Smooth muscle cell (in vitro differentiated cells): Measurements from ENCODE around the gene NFIA. TPM values are rescaled to one million over a fixed set of nuclear protein-coding genes. Genes with fewer than 3 reads are reported as not detected.

Experiments
- DNase-seq: peaks from one replicate; lab custom pipeline; 2025; ENCODE audit not compliant: unreplicated experiment; lab: John Stamatoyannopoulos, UW
- H2AFZ ChIP-seq: fragments of 200-600 bp; sonication (generic); 2 replicates; pipeline ENCODE4 v1.6.0; 2016; ENCODE audit warnings: antibody characterized with exemption, low read depth, mild to moderate bottlenecking
- H3F3A ChIP-seq: fragments of 200-600 bp; sonication (generic); 2 replicates; pipeline ENCODE4 v1.6.0; 2017; ENCODE audit warnings: antibody characterized with exemption, low read depth
- H3K27ac ChIP-seq: fragments of 200-600 bp; sonication (generic); 2 replicates; pipeline ENCODE4 v1.5.1; 2016; ENCODE audit warnings: low read depth, mild to moderate bottlenecking
- H3K27me3 ChIP-seq: fragments of 200-600 bp; sonication (generic); 2 replicates; pipeline ENCODE4 v1.6.1; 2016; ENCODE audit warnings: low read depth, mild to moderate bottlenecking
- H3K36me3 ChIP-seq: fragments of 200-600 bp; sonication (generic); 2 replicates; pipeline ENCODE4 v1.5.1; 2016; ENCODE audit warnings: low read depth
- H3K4me1 ChIP-seq: fragments of 200-600 bp; sonication (generic); 2 replicates; pipeline ENCODE4 v1.5.1; 2016; ENCODE audit warnings: low read depth
- H3K4me2 ChIP-seq: fragments of 200-600 bp; sonication (generic); 2 replicates; pipeline ENCODE4 v1.6.0; 2016; ENCODE audit warnings: mild to moderate bottlenecking
- H3K4me3 ChIP-seq: fragments of 200-600 bp; sonication (generic); 2 replicates; pipeline ENCODE4 v1.5.1; 2016; ENCODE audit warnings: mild to moderate bottlenecking
- H3K79me2 ChIP-seq: fragments of 200-600 bp; sonication (generic); 2 replicates; pipeline ENCODE4 v1.6.0; 2016; ENCODE audit warnings: low read depth, mild to moderate bottlenecking
- H3K9ac ChIP-seq: fragments of 200-600 bp; sonication (generic); 2 replicates; pipeline ENCODE4 v1.6.0; 2016; ENCODE audit warnings: low read depth
- H3K9me3 ChIP-seq: fragments of 200-600 bp; sonication (generic); replicated peaks from 2 replicates; pipeline ENCODE4 v1.5.1; 2016; ENCODE audit warnings: low read depth
- H4K20me1 ChIP-seq: fragments of 200-600 bp; sonication (generic); 2 replicates; pipeline ENCODE4 v1.6.0; 2016; ENCODE audit warnings: low read depth
- CTCF ChIP-seq: fragments of 200-600 bp; sonication (generic); IDR thresholded peaks from 2 replicates; pipeline ENCODE4 v1.5.1; 2017; ENCODE audit warnings: borderline replicate concordance, mild to moderate bottlenecking, antibody characterized with exemption; ENCODE audit not compliant: insufficient read depth, poor library complexity, severe bottlenecking
- WGBS: methylation state at CpG from one replicate; pipeline ENCODE4 v1.1.7; 2016; ENCODE audit warnings: low lambda C conversion rate; 5-methylcytosine and 5-hydroxymethylcytosine counted together
- polyA plus RNA-seq: library from polyadenylated mRNA; unstranded; fragments of >200 nt; fragmentation: Nextera tagmentation; extraction: Ambion mirVana; gene quantifications from 2 replicates; pipeline ENCODE4 v1.2.1, GENCODE V29; 2016
- total RNA-seq: library from RNA; depleted of rRNA; stranded (reverse); fragments of >200 nt; gene quantifications from 2 replicates; pipeline ENCODE4 v1.2.3, GENCODE V29; 2014

The NFIA gene
- total and polyA plus RNA-seq, 2 experiments from 2014 or later: 5.0 to 6.2 TPM

- Histone ChIP-seq H3K27me3 (no peaks in the 10 kb centered on the region), H3K9me3 (no peaks in the 10 kb centered on the region), H3K4me3 (no peak overlapping the region), H3K27ac (peak overlapping the region; percentile 96), H4K20me1 (no peaks in the 10 kb centered on the region), H3K4me1 (peaks cover 14% of the 10 kb centered on the region), H3K9ac (peak overlapping the region; percentile 82), H3K36me3 (no peaks in the 10 kb centered on the region), H2AFZ (peak overlapping the region; percentile 47), H3K4me2 (peak overlapping the region; percentile 76), H3F3A (no peaks in the 10 kb centered on the region), H3K79me2 (no peaks in the 10 kb centered on the region)
- DNase-seq: no peak
- no peak for TF ChIP-seq CTCF
- 6% methylated on average over 4 of the region's 4 CpGs for WGBS
Observed at GRCh38 chr1:61452176-61453035, 370.0 kb downstream of the NFIA start.

- peak overlapping the region; percentile 82 for H3K9ac ChIP-seq
- H3K27me3 ChIP-seq: no peaks in the 10 kb centered on the region
- WGBS: 9% methylated on average over 10 of the region's 10 CpGs
- H3F3A ChIP-seq: no peaks in the 10 kb centered on the region
- DNase-seq: peak; percentile 19
- H3K4me3 ChIP-seq: no peak overlapping the region
- peak; percentile 69 for TF ChIP-seq CTCF
- H3K4me2 ChIP-seq: peak overlapping the region; percentile 76
- H3K9me3 ChIP-seq: no peaks in the 10 kb centered on the region
- H3K4me1 ChIP-seq: peaks cover 14% of the 10 kb centered on the region
- peak overlapping the region; percentile 87 for H2AFZ ChIP-seq
- H4K20me1 ChIP-seq: no peaks in the 10 kb centered on the region
- peak overlapping the region; percentile 96 for H3K27ac ChIP-seq
- no peaks in the 10 kb centered on the region for H3K36me3 ChIP-seq
- no peaks in the 10 kb centered on the region for H3K79me2 ChIP-seq
Observed at GRCh38 chr1:61453111-61453961, 371.0 kb downstream of the NFIA start.

DNA sequence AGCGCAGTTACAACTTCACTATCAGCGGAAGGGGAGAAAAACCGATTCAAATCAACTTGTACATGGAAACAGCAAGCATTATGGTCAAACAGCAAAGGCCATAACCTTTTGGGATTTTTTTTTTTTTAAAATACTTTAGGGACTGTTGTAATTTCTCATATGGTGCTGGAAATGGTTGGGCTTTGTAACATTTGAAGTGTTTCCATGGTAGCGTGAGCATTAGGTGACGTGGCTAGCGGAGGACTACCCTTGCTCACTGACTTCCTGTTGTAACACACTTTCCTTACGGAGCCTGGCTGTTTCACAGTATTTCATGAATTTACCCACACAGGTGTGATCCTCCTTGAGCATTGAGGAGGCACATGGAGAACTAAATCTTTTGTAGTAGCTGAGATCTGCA, 373.0 kb downstream of the NFIA start:
- Histone ChIP-seq H3K4me1 (peaks cover 14% of the 10 kb centered on the region), H3K9me3 (no peaks in the 10 kb centered on the region), H3K4me2 (no peak overlapping the region), H3K4me3 (no peak overlapping the region), H3F3A (no peaks in the 10 kb centered on the region), H3K36me3 (no peaks in the 10 kb centered on the region), H3K79me2 (no peaks in the 10 kb centered on the region), H3K9ac (no peak overlapping the region), H3K27ac (no peak overlapping the region), H3K27me3 (no peaks in the 10 kb centered on the region), H4K20me1 (no peaks in the 10 kb centered on the region), H2AFZ (no peak overlapping the region)
- no peak for DNase-seq
- WGBS: 96% methylated on average over 7 of the region's 7 CpGs
- no peak for TF ChIP-seq CTCF
